ENCODE data around the gene DMAC2L.

DNA sequence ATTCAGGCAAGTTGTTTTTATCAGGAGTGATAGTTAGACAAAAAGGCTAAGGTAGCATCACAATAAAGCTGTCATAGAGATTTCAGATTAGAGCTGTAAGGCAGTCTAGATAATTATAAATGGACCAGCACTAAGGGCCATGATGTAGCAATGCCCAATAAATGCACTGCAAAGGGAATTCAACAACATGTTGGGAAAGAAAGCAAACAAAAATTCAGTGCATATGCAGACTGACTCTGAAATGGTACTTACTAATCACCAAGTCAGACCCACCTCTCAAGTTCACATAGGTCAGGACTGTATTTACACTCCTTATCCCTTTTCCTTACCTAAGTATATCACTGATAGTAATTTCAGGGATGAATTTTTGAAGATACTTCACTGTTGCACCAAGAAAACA, 47.1 kb upstream of the DMAC2L start:
- TF ChIP-seq, protein P1, sequence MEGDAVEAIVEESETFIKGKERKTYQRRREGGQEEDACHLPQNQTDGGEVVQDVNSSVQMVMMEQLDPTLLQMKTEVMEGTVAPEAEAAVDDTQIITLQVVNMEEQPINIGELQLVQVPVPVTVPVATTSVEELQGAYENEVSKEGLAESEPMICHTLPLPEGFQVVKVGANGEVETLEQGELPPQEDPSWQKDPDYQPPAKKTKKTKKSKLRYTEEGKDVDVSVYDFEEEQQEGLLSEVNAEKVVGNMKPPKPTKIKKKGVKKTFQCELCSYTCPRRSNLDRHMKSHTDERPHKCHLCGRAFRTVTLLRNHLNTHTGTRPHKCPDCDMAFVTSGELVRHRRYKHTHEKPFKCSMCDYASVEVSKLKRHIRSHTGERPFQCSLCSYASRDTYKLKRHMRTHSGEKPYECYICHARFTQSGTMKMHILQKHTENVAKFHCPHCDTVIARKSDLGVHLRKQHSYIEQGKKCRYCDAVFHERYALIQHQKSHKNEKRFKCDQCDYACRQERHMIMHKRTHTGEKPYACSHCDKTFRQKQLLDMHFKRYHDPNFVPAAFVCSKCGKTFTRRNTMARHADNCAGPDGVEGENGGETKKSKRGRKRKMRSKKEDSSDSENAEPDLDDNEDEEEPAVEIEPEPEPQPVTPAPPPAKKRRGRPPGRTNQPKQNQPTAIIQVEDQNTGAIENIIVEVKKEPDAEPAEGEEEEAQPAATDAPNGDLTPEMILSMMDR (IDR thresholded peaks at IDR 0.05; ENCODE audit: low read length), result no peak
- no peak for TF ChIP-seq EZH2 (optimal IDR thresholded peaks at IDR 0.05; ENCODE audit: low read depth, low read length)
